Epithelial cell of esophagus (primary cell): ENCODE results near the gene KNCN.

Source experiments
- DNase-seq: peaks from one replicate; pipeline ENCODE4 v3.0.0; 2010; ENCODE audit warnings: low read depth
- H3K4me3 ChIP-seq: 2 replicates; pipeline ENCODE4 v1.5.1; 2011; ENCODE audit warnings: mild to moderate bottlenecking, low read length, control low read depth
- TF ChIP-seq, protein P1 (sequence below): IDR thresholded peaks from 2 replicates; pipeline ENCODE4 v1.5.1; 2011; ENCODE audit warnings: low read depth, mild to moderate bottlenecking, low read length, control low read depth, inconsistent platforms; ENCODE audit not compliant: insufficient read depth; ENCODE audit errors: missing control alignments

Gene KNCN

GRCh38 chr1:46521414-46521813 is 30.0 kb downstream of the KNCN start:
- no peak for DNase-seq
- H3K4me3 ChIP-seq, result no peak overlapping the region
- TF ChIP-seq, protein P1, sequence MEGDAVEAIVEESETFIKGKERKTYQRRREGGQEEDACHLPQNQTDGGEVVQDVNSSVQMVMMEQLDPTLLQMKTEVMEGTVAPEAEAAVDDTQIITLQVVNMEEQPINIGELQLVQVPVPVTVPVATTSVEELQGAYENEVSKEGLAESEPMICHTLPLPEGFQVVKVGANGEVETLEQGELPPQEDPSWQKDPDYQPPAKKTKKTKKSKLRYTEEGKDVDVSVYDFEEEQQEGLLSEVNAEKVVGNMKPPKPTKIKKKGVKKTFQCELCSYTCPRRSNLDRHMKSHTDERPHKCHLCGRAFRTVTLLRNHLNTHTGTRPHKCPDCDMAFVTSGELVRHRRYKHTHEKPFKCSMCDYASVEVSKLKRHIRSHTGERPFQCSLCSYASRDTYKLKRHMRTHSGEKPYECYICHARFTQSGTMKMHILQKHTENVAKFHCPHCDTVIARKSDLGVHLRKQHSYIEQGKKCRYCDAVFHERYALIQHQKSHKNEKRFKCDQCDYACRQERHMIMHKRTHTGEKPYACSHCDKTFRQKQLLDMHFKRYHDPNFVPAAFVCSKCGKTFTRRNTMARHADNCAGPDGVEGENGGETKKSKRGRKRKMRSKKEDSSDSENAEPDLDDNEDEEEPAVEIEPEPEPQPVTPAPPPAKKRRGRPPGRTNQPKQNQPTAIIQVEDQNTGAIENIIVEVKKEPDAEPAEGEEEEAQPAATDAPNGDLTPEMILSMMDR, result no peak

- TF ChIP-seq, protein P1, result no peak
- no peak overlapping the region for H3K4me3 ChIP-seq
- peak; percentile 77 for DNase-seq
Measured at GRCh38 chr1:46520063-46520911, 31.2 kb downstream of the KNCN start.

DNA sequence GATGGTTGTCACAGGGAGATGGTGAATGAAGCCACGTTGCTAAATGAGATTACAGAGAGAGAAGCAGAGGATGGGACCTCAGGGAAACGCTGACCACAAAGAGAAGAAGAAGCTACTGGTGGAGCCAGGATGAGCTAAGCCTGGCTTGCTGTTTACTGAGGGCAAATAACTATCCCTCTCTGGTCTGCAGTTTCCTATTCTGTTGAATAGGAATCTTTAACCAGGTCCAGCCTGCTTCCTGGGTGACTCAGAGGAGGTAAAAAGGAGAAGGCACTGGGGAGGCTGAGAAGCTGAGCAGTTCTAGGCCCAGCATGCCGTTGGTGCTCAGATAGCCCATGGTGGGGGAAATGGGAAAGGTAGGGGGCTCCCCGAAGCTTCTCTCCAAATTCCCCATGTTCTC is 32.2 kb downstream of the KNCN start:
- TF ChIP-seq, protein P1, result no peak
- peak; percentile 41 for DNase-seq
- H3K4me3 ChIP-seq, result no peak overlapping the region

DNA sequence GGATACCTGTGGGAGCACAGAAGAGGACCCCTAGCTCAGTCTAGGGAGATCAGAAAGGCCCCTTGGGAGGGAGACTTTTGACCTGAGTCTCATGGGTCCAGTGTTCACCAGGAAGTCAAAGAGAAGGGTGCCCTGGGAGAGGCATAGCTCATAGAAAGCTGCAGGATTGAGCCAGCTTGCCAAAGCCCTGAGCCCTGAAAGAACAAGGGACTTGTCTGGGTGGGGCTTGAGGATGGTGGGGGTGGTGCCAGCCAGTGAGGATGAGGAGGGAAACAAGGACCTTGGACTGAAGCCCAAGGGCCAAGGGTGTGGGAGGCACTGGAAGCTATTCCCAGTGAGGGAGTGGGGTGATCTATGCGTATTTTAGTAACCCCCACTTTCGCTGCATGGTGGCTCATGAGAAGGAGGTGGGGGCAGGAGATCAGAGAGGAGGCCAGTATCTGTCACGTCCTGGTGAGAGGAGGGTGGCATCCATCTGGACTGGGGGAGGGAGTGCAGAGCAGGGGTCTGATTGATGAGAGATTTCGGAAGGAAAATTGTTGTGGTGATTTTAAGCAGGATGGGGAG is 33.4 kb downstream of the KNCN start:
- no peak for DNase-seq
- TF ChIP-seq, protein P1, result no peak
- no peak overlapping the region for H3K4me3 ChIP-seq

DNA sequence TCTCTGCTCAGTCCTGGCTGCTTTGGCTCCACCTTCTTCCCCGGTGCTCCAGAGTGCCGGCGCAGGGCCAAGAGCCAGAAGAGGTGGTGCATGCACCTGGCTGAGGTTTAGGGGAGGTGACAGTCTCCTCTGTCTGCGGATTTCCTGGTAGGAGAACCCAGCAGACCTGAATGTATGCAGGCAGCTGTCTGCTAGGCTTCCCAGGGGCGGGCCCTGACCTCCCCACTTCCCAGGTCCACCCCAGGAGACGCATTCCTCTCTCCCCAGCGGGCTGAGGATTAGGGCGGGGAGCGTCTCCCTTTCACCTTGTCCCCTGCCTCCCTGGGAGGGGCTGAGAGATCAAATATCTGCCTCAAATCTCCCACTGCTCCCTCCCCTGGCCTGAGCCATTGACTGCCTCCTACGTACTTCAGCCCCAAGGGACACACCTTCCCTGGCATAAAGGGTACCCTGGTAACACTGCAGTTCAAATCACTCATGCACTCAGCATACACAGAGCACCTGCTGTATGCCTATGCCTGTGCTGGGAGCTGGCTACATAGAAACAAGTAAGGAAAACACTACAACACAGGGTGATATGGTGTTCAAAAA is 34.3 kb downstream of the KNCN start:
- H3K4me3 ChIP-seq, result no peak overlapping the region
- peak; percentile 69 for DNase-seq
- TF ChIP-seq, protein P1, result peak; percentile 10

- no peak overlapping the region for H3K4me3 ChIP-seq
- TF ChIP-seq, protein P1, result no peak
- DNase-seq, result no peak
Measured at GRCh38 chr1:46516200-46516950, 35.1 kb downstream of the KNCN start.
